Left colon (tissue), 2 donors: Measurements from ENCODE around the gene SRD5A1. TPM values are rescaled to one million over a fixed set of nuclear protein-coding genes. Genes with fewer than 3 reads are reported as not detected.

Source experiments
- ATAC-seq: fragments of 200-7000 bp; cut with Tn5 transposase; one replicate; pipeline ENCODE4 v1.9.1; 2020; ENCODE audit warnings: mild to moderate bottlenecking, moderate library complexity
- DNase-seq, 2 donors: peaks; one replicate each; pipeline ENCODE4 v3.0.0-alpha.2; 2020
- intact Hi-C, 2 donors: fragments of 100-400 bp; cut with DNase I in 1 of 2; cut with micrococcal nuclease in 1 of 2; formaldehyde crosslinking; loops; one replicate each; pipeline versions ENCODE4 v1.11.2 to v1.14.0; 2022; cut with DNase I, micrococcal nuclease
- total RNA-seq, 2 donors: library from RNA; stranded (reverse); fragmentation: NEBNext Ultra II Directional; extraction: Animal tissue kit (Norgen Biotek cat#: 25700); gene quantifications; one replicate each; pipeline ENCODE4 v1.2.1, GENCODE V29; 2021
- donor health status: DM: no; HTN: no; CAD: no.
- donor health status: DM: yes; HTN: yes; CAD: no.

SRD5A1 gene
- total RNA-seq, 2 donors from 2014 or later = 16.3 to 18.9 TPM

DNA sequence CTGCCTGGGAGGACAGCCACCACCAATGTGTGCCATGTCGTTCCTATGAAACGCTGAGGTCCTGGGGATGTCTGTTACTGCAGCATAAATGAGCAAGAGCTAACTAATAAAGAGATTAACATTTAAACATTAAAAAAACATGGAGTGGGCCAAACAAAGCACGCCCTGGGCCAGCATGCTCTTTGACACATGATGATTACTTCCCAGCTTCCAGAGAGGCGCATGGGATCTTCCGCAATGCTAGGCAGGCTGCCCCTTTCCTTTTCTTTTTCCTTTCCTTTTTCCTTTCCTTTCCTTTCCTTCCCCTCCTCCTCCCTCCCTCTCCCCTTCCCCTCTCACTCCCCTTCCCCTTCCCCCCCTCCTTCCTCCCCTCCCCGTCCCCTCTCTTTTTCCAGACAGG is 69.4 kb downstream of the SRD5A1 start:
- ATAC-seq (no peak), DNase-seq (no peak)
- intact Hi-C loops = loop anchor here in 1 of 2 donors (10.0 kb wide), 1 partner anchor 68 kb away; the partner anchor contains the start of genes NSUN2 and SRD5A1

DNA sequence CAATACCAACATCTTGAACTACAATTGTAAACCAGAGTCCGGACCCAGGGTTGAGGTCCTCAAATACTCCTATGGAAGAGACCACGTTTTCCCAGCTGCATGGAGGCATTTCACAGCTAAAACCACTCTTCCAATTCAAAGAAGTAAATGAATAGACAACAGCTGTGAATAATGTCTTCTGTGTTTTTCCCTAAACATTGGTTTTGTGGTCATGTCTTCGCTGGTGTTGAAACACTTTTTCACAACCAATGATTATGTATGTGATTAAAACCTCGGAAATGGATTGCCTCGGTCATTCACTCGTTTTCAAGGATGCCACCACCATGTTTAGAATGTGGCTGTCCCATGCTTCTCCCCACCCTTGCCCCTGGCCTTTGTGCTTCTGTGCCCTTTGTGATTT is 70.6 kb downstream of the SRD5A1 start:
- intact Hi-C loops = loop anchor here in 1 of 2 donors (10.0 kb wide), 1 partner anchor 69 kb away; the partner anchor contains the start of genes NSUN2 and SRD5A1
- ATAC-seq = no peak
- DNase-seq = no peak

DNA sequence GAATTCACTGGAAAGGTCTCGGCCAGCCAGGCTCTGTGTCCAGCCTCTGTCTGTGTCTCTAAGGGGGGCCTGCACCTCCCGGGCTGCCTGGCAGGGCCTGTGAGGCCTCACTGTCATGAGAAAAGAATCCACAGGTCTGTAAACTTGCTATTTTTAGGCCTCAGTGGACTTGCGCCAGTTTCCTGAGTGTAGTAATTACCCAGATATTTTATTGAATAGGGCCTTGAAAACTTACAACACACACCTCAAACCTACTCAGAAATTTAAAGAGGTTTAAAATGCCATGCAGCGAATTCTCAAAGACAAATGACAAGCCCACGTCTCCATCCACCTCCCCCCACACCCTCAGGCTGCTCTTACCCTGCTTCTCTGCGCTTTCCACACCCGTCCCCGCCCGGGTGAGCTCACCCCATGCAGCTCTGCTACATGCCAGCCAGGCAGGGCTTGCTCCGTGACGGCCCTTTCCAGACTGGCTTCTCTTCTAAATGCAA is 71.2 kb downstream of the SRD5A1 start:
- intact Hi-C loops = loop anchor here in 1 of 2 donors (10.0 kb wide), 1 partner anchor 70 kb away; the partner anchor contains the start of genes NSUN2 and SRD5A1
- ATAC-seq (no peak), DNase-seq (peak in 1 of 2 donors; percentile 68)

DNA sequence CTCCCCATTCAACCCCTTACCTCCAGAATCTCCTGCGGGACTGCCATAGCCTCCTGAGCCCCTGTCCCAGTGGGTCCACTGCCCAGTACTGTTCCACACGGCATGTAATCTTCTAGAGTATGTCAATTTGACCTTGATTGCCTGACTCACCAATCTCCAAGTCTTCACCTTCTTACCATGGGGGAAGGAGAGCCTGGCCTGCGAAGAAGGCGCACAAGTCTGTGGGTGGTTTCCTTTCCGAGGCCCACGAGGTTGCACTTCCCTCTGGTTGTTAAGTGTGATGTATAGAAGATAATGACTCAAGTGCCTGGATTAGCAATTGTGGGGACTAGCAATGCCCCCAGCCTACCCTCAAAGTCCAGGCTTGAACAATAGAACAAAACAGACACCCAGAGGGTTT is 71.8 kb downstream of the SRD5A1 start:
- ATAC-seq = no peak
- intact Hi-C loops = loop anchor here in 1 of 2 donors (10.0 kb wide), 1 partner anchor 70 kb away; the partner anchor contains the start of genes NSUN2 and SRD5A1

DNA sequence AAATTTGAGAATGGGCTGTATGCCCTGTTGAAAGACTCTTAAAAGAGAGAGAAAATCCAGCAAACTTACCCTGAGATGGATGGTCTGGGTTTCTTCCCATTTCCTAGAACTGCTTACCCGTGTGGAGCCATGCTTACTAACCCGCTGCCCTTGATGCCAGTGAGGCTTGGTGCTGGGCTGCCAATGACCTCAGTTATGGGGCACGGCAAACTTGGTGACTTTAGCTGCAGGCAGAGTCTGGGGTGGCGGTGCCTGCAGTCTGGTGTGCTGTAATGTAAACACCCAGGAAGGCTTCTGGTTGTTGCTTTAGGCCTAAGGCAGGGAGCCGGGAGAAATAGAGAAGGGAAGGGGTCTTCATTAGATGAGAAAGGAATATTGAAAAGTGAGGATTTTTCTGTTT is 72.7 kb downstream of the SRD5A1 start:
- intact Hi-C loops = loop anchor here in 1 of 2 donors (10.0 kb wide), 1 partner anchor 71 kb away; the partner anchor contains the start of genes NSUN2 and SRD5A1
- DNase-seq = no peak
- no peak for ATAC-seq

More for the DNA sequence above, 71.8 kb downstream of the SRD5A1 start:
- DNase-seq = no peak

- intact Hi-C loops = loop anchor here in 1 of 2 donors (10.0 kb wide), 1 partner anchor 73 kb away; the partner anchor contains the start of genes NSUN2 and SRD5A1
- no peak for ATAC-seq
These were observed 74.6 kb downstream of the SRD5A1 start for GRCh38 chr5:6707852-6708251.

GRCh38 chr5:6708814-6709213 is 75.6 kb downstream of the SRD5A1 start:
- intact Hi-C loops = loop anchor here in 1 of 2 donors (10.0 kb wide), 1 partner anchor 74 kb away; the partner anchor contains the start of genes NSUN2 and SRD5A1
- DNase-seq (no peak), ATAC-seq (no peak)

More at GRCh38 chr5:6707852-6708251, 74.6 kb downstream of the SRD5A1 start:
- DNase-seq = no peak

GRCh38 chr5:6710070-6710469 is 76.8 kb downstream of the SRD5A1 start:
- DNase-seq (no peak), ATAC-seq (no peak)
- intact Hi-C loops = no loop called here

GRCh38 chr5:6710551-6711318 is 77.5 kb downstream of the SRD5A1 start:
- no peak for ATAC-seq
- intact Hi-C loops = no loop called here
- DNase-seq = no peak

DNA sequence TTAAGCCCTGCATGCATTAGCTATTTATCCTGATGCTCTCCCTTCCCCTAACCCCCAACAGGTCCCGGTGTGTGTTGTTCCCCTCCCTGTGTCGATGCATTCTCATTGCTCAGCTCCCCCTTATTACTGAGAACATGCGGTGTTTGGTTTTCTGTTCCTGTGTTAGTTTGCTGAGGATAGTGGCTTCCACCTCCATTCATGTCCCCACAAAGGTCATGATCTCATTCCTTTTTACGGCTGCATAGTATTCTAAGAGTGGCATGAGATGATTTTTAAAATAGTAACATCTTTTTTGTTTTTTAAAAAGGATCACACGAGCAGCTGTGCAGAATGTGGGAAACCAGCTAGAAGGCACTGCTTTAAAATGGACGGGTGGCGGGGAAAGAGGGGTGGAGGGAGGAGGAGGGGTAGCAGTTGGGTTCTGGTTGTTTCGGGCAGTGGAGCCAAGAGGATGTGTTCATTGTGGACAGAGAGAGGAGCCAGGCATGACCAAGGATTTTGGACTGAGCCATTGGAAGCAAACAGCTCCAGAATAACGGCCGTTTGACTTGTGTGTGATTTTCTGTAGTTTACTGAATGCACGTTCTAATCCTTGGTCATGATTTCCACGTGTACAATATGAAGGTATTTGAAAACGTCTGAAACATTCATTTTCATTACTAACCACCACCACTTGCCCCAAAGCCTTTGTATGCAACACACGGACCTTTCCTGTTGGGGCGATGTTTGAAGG is 78.3 kb downstream of the SRD5A1 start:
- intact Hi-C loops = no loop called here
- DNase-seq (no peak), ATAC-seq (no peak)

DNA sequence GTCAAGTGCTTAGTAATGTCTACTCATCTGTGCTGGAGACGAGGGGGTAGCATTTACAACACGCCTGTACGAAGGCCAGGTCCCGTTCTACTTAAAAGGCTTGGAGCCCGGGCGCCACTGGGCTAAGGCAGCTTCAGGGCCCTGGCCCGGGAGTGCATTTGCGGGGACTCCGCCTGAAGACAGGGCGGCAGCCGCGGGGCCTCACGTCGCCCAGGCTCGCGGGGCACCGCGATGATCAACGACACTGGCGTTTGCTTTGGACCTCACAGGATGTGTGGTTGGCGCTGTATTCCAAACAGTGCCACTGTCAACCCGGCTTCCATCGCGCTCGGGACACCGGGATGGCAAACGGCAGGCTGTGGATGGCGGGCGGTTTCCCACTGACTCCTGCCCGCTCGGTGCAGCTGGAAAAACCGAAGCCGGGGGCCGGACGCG is 78.9 kb downstream of the SRD5A1 start:
- DNase-seq = peak; percentile 44 to 68
- ATAC-seq = peak; percentile 37
- intact Hi-C loops = no loop called here

GRCh38 chr5:6712577-6713273 is 79.5 kb downstream of the SRD5A1 start:
- intact Hi-C loops = no loop called here
- DNase-seq = peak; percentile 96

DNA sequence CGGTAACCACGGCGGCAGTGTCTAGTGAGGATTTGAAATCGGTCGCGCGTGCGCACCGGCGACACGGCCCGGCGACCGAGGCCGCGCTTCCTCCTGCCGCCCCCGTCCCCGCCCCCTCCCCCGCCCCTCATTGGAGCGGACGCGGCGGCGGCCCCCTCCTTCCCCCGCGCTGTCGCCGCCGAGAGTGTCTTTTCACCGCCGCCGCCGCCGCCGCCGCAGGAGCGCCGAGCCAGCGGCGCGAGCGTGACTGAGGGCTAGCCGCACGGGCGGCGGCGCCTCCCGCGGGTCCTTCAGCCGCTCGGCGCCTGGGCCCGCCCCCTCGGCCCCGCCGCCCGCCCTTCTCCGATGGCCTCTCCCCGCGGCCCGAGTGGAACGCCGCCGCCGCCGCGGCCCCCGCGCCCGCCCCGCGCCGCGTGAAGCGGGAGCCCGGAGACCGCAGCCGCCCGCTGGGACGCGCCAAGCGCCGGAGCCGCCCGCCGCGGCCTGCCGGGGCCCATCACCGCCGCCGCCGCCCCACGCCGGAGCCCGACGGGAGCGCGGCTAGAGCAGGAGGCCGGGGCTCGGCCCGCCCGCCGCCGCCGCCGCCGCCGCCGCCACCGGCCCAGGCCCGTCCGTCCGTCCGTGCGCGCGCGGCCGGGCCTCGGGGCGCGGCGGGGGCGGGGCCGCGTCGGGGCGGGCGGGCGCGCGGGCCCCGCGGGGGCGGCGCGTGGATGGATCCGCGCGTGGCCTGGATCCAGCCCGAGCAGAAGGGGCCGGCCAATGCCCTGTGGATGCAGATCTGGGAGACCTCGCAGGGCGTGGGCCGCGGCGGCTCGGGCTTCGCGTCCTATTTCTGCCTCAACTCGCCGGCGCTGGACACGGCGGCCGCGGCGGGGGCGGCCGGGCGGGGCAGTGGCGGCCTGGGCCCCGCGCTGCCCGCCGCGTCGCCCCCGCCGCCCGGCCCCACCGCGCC is 80.3 kb downstream of the SRD5A1 start, which contains the start of gene TENT4A:
Gene TENT4A (plus strand): TSS at position 159 of the 952 bp plus-strand sequence. CDS start 552 bp downstream, at position 711.
- intact Hi-C loops = no loop called here
- peak; percentile 4 for ATAC-seq
- DNase-seq = peak in 1 of 2 donors; percentile 61

More at GRCh38 chr5:6712577-6713273, 79.5 kb downstream of the SRD5A1 start:
- ATAC-seq = peak; percentile 87

DNA sequence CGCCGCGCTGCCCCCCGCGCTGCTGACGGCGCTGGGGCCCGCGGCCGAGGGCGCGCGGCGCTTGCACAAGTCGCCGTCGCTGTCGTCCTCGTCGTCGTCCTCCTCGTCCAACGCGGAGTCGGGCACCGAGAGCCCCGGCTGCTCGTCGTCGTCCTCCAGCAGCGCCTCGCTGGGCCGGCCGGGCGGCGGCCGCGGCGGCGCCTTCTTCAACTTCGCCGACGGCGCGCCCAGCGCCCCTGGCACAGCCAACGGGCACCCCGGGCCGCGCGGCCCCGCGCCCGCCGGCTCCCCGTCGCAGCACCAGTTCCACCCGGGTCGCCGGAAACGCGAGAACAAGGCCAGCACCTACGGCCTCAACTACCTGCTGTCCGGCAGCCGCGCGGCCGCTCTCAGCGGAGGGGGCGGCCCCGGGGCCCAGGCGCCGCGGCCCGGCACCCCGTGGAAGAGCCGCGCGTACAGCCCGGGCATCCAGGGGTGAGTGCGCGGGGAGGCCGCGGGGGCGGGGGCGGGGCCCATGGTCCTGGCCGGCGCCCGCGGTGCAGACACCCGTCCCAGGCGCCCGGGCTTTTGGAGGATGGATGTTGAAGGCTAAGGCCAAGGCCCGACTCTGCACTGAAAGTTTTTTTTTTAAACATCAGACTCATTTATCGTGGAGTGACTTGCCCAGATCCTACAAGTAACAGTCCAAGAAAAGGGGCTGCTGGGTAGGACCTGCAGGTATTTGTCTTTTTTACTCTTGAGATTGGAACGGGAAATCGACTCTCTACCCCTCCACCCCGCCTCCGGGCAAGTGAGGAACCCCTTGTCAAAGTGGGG is 81.2 kb downstream of the SRD5A1 start:
- DNase-seq (peak in 1 of 2 donors; percentile 46), ATAC-seq (no peak)
- intact Hi-C loops = no loop called here

- ATAC-seq (no peak), DNase-seq (no peak)
- intact Hi-C loops = no loop called here
These were observed 82.0 kb downstream of the SRD5A1 start for GRCh38 chr5:6715271-6715670.

DNA sequence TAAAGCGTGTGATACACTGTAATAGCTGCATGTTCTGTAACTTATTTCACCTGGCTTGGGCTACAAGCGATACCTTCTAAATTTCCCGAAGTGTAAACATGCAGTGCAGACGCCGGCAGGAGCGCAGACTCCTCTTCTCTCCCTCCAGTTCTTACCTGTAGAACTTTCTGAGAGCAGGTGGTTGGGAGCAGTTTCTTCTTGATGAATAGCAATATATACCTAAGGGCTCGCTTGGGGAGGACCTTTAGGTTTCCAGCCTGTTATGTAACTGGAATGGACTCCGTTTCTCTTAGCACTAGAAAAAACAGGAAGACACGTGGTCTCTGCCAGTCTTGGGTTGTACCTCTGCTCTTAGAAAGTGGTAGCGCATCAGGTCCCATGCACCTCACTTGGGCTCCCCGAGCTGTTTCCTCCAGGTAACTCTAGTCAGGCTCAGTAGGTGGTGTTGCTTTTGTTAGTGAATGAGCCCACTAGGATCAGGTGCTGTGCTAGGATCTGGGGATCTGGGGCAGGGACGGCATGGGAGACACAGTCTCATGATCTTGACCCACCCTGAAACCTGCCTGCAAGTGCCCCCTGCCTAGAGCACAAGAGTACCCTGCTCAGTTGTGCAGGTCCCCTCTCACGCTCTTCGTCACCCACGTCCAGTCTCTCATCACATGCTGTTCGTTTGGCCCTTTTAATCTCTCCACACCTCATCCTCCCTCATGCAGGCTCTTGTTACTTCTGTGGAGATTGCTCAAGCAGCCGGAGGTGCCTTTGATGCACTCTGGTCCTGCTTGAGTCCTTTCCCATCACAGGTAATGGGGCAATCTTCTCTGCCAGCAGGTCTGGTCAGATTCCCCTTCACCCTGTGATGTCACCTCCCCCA is 82.8 kb downstream of the SRD5A1 start:
- ATAC-seq (no peak), DNase-seq (no peak)
- intact Hi-C loops = no loop called here
